NCI-H774 (cell line): ENCODE measurements around the gene ARPC3.
"Not testable (repeated sequence)": the region's sequence is repeated elsewhere in the genome, so short reads cannot be mapped to it uniquely, and the experiment has no call there.

Source experiments
- DNase-seq: peaks from one replicate; lab custom pipeline; 2025; lab: John Stamatoyannopoulos, UW

Gene ARPC3

DNA sequence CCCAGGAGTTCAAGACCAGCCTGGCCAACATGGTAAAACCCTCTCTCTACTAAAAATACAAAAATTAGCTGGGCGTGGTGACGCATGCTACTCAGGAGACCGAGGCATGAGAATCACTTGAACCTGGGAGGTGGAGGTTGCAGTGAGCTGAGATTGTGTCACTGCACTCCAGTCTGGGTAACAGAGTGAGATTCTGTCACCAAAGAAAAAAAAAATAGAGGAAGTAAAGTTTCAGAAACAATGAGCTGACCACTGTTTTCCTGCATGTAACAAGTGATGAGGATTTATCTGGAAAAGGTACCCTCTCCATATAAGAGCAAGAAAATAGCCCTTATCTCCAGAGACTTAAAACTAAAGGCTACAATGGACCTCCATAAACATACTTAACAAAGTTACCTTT, 33.0 kb downstream of the ARPC3 start:
- not testable (repeated sequence) for DNase-seq

- DNase-seq, result not testable (repeated sequence)
Observed at GRCh38 chr12:110410086-110410485, 40.1 kb downstream of the ARPC3 start.

GRCh38 chr12:110405126-110405662, 44.9 kb downstream of the ARPC3 start:
- DNase-seq, result not testable (repeated sequence)

GRCh38 chr12:110403976-110404682, 46.0 kb downstream of the ARPC3 start:
- DNase-seq, result peak; percentile 75

- peak; percentile 85 for DNase-seq
Observed at GRCh38 chr12:110403146-110403975, 46.8 kb downstream of the ARPC3 start, which contains the start of gene ANAPC7. TSS of gene ANAPC7 (minus strand) at chr12:110403708. CDS start at chr12:110403627, 81 bp downstream.
